Neuron (in vitro differentiated cells): Measurements from ENCODE around the gene MGAT5.

ENCODE experiments used
- H2AFZ ChIP-seq: one replicate; pipeline ENCODE4 v1.6.1; 2013; ENCODE audit warnings: low read depth, mild to moderate bottlenecking, inconsistent platforms, low read length, moderate library complexity
- H3K27me3 ChIP-seq: one replicate; pipeline ENCODE4 v1.6.1; 2013; ENCODE audit warnings: low read length; ENCODE audit not compliant: insufficient read depth
- H3K36me3 ChIP-seq: one replicate; pipeline ENCODE4 v1.6.1; 2013; ENCODE audit warnings: low read length; ENCODE audit not compliant: insufficient read depth
- H3K4me1 ChIP-seq: one replicate; pipeline ENCODE4 v1.6.1; 2013; ENCODE audit warnings: low read length; ENCODE audit not compliant: insufficient read depth
- H3K4me3 ChIP-seq: 2 replicates; pipeline ENCODE4 v1.5.1; 2013; ENCODE audit warnings: mild to moderate bottlenecking, low read length, moderate library complexity
- H3K9me3 ChIP-seq: one replicate; pipeline ENCODE4 v1.6.1; 2013; ENCODE audit warnings: low read length

MGAT5 gene

DNA sequence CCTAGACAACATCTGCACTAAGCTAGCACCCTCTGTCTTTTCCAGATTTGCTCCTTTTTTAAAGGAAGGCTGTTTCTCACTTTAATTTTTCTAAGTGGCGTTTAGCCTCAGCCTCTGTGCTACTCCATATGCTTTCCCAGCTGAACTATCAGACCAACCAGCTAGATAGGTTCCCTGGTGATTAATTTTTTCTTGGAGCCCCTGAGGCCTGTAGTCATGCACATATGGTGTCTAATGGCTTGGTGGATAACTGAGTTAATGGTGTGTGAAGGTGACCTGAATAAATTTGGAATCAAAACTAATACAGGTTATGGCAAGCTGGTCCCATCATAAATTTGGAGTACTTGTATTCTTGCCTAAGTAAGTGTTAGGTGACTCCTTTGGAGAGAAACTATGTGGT lies 135.5 kb downstream of the MGAT5 start:
- Histone ChIP-seq H3K36me3 (no peaks in the 10 kb centered on the region), H3K4me3 (no peak overlapping the region), H3K9me3 (no peaks in the 10 kb centered on the region), H2AFZ (no peak overlapping the region), H3K27me3 (no peaks in the 10 kb centered on the region), H3K4me1 (no peaks in the 10 kb centered on the region)

- H3K4me3 ChIP-seq: no peak overlapping the region
- no peaks in the 10 kb centered on the region for H3K9me3 ChIP-seq
- H3K36me3 ChIP-seq: no peaks in the 10 kb centered on the region
- no peak overlapping the region for H2AFZ ChIP-seq
- H3K4me1 ChIP-seq: no peaks in the 10 kb centered on the region
- H3K27me3 ChIP-seq: no peaks in the 10 kb centered on the region
Measured at GRCh38 chr2:134391751-134392160, 137.9 kb downstream of the MGAT5 start.

GRCh38 chr2:134392442-134393074 lies 138.7 kb downstream of the MGAT5 start:
- H3K36me3 ChIP-seq: no peaks in the 10 kb centered on the region
- H3K9me3 ChIP-seq: no peaks in the 10 kb centered on the region
- H3K4me1 ChIP-seq: no peaks in the 10 kb centered on the region
- no peaks in the 10 kb centered on the region for H3K27me3 ChIP-seq
- H2AFZ ChIP-seq: no peak overlapping the region
- H3K4me3 ChIP-seq: no peak overlapping the region

- no peaks in the 10 kb centered on the region for H3K36me3 ChIP-seq
- no peaks in the 10 kb centered on the region for H3K4me1 ChIP-seq
- H3K4me3 ChIP-seq: no peak overlapping the region
- H2AFZ ChIP-seq: no peak overlapping the region
- no peaks in the 10 kb centered on the region for H3K9me3 ChIP-seq
- H3K27me3 ChIP-seq: no peaks in the 10 kb centered on the region
Measured at GRCh38 chr2:134393075-134393461, 139.2 kb downstream of the MGAT5 start.

DNA sequence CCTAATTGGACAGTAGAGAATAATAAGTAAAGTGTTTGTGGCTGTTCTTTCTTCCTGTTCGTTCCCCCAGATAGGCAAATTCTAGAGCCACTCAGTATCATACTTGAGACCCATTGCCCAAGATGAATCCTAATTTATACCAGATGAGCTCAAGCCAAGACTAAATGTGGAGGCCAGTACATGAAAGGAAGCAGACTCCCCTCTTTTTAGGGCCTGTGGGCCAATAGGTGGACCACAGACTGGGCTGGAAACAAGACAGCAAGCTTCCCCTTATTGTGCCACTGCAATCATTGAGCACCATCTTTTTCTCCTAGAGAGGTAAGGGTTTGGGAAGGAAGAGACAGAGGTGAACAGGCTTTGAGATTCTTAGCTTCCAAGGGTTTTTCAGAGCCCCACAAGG lies 141.9 kb downstream of the MGAT5 start:
- no peaks in the 10 kb centered on the region for H3K27me3 ChIP-seq
- no peaks in the 10 kb centered on the region for H3K9me3 ChIP-seq
- H3K4me3 ChIP-seq: no peak overlapping the region
- H3K36me3 ChIP-seq: no peaks in the 10 kb centered on the region
- H3K4me1 ChIP-seq: no peaks in the 10 kb centered on the region
- H2AFZ ChIP-seq: no peak overlapping the region

- no peaks in the 10 kb centered on the region for H3K4me1 ChIP-seq
- H3K4me3 ChIP-seq: no peak overlapping the region
- no peaks in the 10 kb centered on the region for H3K36me3 ChIP-seq
- no peaks in the 10 kb centered on the region for H3K9me3 ChIP-seq
- H3K27me3 ChIP-seq: no peaks in the 10 kb centered on the region
- no peak overlapping the region for H2AFZ ChIP-seq
Measured at GRCh38 chr2:134396493-134396892, 142.6 kb downstream of the MGAT5 start.

DNA sequence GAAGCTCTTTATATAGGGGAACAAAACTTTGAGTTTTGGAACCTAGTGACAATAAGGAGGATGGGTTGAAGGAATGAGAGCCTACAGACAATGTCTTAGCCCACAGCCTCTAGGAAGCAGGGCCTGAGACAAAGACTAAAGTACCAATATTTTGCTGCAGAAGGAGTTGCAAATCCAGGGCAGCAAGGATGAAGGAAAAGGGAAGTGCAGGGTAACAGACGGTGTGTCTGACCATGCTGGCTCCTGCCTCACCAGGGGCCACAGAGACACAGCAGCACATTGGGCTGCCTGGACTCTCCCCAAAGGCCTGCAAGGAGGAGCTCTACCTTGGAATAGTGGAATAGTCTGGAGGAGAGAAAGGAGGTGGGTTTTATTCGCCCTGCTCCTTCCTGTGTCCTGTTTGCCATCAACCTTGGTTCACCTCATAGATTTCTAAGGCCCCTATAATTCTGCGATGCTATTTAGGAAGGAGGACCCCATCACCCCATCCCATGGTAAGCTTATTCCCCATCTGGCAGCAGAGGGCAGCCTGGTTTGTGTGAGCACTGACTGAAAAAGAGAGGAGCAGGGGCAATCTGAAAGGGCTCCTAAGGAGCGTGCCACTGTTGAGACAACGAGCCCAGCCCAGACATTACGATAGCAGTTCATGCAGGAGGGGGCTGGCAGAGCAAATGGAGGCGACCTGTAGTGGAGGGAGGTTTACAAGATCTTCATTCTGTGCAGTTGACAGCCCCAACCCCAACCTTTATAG lies 143.4 kb downstream of the MGAT5 start:
- no peak overlapping the region for H2AFZ ChIP-seq
- no peaks in the 10 kb centered on the region for H3K9me3 ChIP-seq
- H3K4me1 ChIP-seq: no peaks in the 10 kb centered on the region
- no peaks in the 10 kb centered on the region for H3K27me3 ChIP-seq
- no peak overlapping the region for H3K4me3 ChIP-seq
- no peaks in the 10 kb centered on the region for H3K36me3 ChIP-seq

GRCh38 chr2:134398300-134398699 lies 144.4 kb downstream of the MGAT5 start:
- Histone ChIP-seq H2AFZ (no peak overlapping the region), H3K9me3 (no peaks in the 10 kb centered on the region), H3K36me3 (peaks cover 3% of the 10 kb centered on the region), H3K27me3 (no peaks in the 10 kb centered on the region), H3K4me1 (no peaks in the 10 kb centered on the region), H3K4me3 (no peak overlapping the region)

GRCh38 chr2:134399096-134399495 lies 145.2 kb downstream of the MGAT5 start:
- H3K4me3 ChIP-seq: no peak overlapping the region
- H2AFZ ChIP-seq: no peak overlapping the region
- H3K4me1 ChIP-seq: no peaks in the 10 kb centered on the region
- H3K27me3 ChIP-seq: no peaks in the 10 kb centered on the region
- no peaks in the 10 kb centered on the region for H3K9me3 ChIP-seq
- peaks cover 6% of the 10 kb centered on the region for H3K36me3 ChIP-seq

DNA sequence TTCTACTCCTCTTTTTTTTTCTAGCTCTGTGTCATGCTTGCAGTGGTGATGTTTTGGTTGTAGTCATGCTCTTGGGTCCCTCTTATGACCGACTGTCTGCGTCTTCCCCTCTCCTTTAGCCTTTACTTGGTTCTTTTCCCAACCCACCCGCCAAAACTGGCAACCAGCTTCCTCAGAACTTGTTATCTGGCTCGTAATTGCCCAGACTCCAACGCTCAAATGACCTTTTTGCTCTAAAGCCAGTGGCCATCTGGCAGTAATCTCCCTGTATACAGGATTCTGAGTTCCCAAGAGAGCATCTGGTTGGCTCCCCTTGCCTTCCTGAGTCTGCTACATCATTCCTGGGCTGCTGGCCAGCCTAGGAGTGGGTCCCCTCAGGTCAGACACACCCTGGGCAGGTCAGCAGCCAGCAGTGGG lies 147.2 kb downstream of the MGAT5 start:
- H3K4me3 ChIP-seq: no peak overlapping the region
- H3K9me3 ChIP-seq: no peaks in the 10 kb centered on the region
- H3K36me3 ChIP-seq: peaks cover 6% of the 10 kb centered on the region
- H3K4me1 ChIP-seq: no peaks in the 10 kb centered on the region
- no peak overlapping the region for H2AFZ ChIP-seq
- no peaks in the 10 kb centered on the region for H3K27me3 ChIP-seq

DNA sequence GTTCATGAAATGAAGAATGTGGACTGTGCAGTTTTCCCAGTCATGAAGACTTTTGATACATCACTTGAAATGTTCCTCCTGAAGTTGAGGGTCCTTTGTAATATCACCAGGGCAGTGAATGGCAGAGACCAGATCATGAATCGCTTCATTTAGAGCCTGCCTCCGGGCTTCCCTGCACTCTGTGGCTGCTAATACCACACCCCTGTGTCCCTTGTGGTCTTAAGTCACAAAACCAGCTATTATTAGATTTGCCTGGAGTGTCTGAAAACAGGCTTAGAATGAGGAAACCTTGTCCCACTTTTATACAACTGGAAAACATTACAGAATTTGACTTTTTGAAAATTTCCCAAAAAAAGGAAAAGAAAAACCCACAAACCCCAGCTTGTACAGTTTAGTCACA lies 147.9 kb downstream of the MGAT5 start:
- no peak overlapping the region for H2AFZ ChIP-seq
- H3K4me1 ChIP-seq: no peaks in the 10 kb centered on the region
- no peak overlapping the region for H3K4me3 ChIP-seq
- H3K9me3 ChIP-seq: no peaks in the 10 kb centered on the region
- peaks cover 8% of the 10 kb centered on the region for H3K36me3 ChIP-seq
- no peaks in the 10 kb centered on the region for H3K27me3 ChIP-seq

DNA sequence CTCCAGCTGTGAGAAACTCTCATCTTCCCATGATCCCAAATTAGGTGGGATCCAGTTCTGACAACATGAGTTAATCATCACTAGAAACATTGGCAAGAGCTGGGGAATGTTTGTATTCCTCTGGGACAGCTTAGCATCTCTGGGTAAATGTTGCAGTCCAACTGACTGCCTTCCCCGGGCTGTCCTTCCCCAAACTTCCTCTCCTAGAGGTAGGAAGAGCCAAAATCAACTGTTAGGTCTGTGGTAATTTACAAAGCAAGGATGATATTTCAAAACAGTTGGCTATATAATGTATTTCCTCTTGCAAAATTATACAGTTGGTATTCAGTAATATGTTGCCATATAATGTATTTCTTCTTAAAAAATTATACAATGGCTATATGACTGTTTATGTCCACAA lies 148.5 kb downstream of the MGAT5 start:
- Histone ChIP-seq H3K4me1 (no peaks in the 10 kb centered on the region), H2AFZ (no peak overlapping the region), H3K4me3 (no peak overlapping the region)

DNA sequence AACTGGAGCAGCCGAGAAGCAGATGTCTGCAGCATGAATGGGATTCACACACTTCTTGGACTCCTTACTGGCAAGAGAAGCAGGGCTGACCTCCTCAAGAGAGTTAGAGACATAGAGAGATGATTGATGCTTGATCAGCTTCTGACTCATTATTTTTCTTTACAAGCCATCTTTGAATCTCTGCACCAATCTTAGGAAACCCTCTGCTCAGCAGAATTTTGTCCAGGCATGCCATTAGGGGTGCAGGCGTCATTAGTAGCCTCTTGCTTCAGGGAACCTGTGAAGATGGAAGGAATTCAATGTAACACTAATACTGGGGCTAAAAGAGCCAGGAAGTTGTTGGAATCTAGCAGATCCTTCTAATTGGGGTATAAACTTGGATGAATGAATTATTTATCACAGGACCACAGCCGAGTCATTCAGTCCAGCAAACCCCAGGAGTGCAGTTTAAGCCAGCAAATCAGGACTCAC lies 151.8 kb downstream of the MGAT5 start:
- Histone ChIP-seq H3K4me1 (no peaks in the 10 kb centered on the region), H3K4me3 (no peak overlapping the region), H3K36me3 (peaks cover 8% of the 10 kb centered on the region), H3K9me3 (no peaks in the 10 kb centered on the region), H3K27me3 (no peaks in the 10 kb centered on the region), H2AFZ (no peak overlapping the region)

More for the DNA sequence above, 148.5 kb downstream of the MGAT5 start:
- Histone ChIP-seq H3K27me3 (no peaks in the 10 kb centered on the region), H3K36me3 (peaks cover 8% of the 10 kb centered on the region), H3K9me3 (no peaks in the 10 kb centered on the region)
